Measurements from ENCODE around the gene PTK6.
"Not testable (repeated sequence)": the region's sequence is repeated elsewhere in the genome, so short reads cannot be mapped to it uniquely, and the experiment has no call there.

Gene PTK6

GRCh38 chr20:63561624-63562396, 24.6 kb upstream of the PTK6 start:
- Histone ChIP-seq H3K4me3 (ENCODE audit: low read depth, low read length) (no peak overlapping the region), H3K27me3 (ENCODE audit: control insufficient read depth, insufficient read depth, low read length) (no peaks in the 10 kb centered on the region), H3K36me3 (ENCODE audit: control insufficient read depth, insufficient read depth, low read length) (peaks cover 21% of the 10 kb centered on the region), H3K4me1 (ENCODE audit: control insufficient read depth, insufficient read depth, low read length) (peaks cover 6% of the 10 kb centered on the region; the same call in 1 of the 2 replicates), H3K9ac (ENCODE audit: low read length) (no peak overlapping the region), H3K27ac (ENCODE audit: low read depth, low read length) (no peak overlapping the region), H3K9me3 (ENCODE audit: control insufficient read depth, insufficient read depth, low read depth, low read length) (no peaks in the 10 kb centered on the region)

GRCh38 chr20:63560856-63561609, 23.9 kb upstream of the PTK6 start:
- Histone ChIP-seq H3K27ac (ENCODE audit: low read depth, low read length) (no peak overlapping the region), H3K36me3 (ENCODE audit: control insufficient read depth, insufficient read depth, low read length) (peaks cover 19% of the 10 kb centered on the region), H3K27me3 (ENCODE audit: control insufficient read depth, insufficient read depth, low read length) (no peaks in the 10 kb centered on the region), H3K4me1 (ENCODE audit: control insufficient read depth, insufficient read depth, low read length) (peaks cover 6% of the 10 kb centered on the region; the same call in 1 of the 2 replicates), H3K9me3 (ENCODE audit: control insufficient read depth, insufficient read depth, low read depth, low read length) (no peaks in the 10 kb centered on the region), H3K9ac (ENCODE audit: low read length) (no peak overlapping the region), H3K4me3 (ENCODE audit: low read depth, low read length) (no peak overlapping the region)

GRCh38 chr20:63560333-63560805, 23.2 kb upstream of the PTK6 start:
- no peaks in the 10 kb centered on the region for H3K9me3 ChIP-seq (ENCODE audit: control insufficient read depth, insufficient read depth, low read depth, low read length)
- H3K36me3 ChIP-seq (ENCODE audit: control insufficient read depth, insufficient read depth, low read length) = peaks cover 19% of the 10 kb centered on the region
- no peak overlapping the region for H3K4me3 ChIP-seq (ENCODE audit: low read depth, low read length)
- no peaks in the 10 kb centered on the region for H3K27me3 ChIP-seq (ENCODE audit: control insufficient read depth, insufficient read depth, low read length)
- no peak overlapping the region for H3K27ac ChIP-seq (ENCODE audit: low read depth, low read length)
- H3K9ac ChIP-seq (ENCODE audit: low read length) = no peak overlapping the region
- peaks cover 6% of the 10 kb centered on the region; the same call in 1 of the 2 replicates for H3K4me1 ChIP-seq (ENCODE audit: control insufficient read depth, insufficient read depth, low read length)

- not testable (repeated sequence) for H3K4me1 ChIP-seq (ENCODE audit: control insufficient read depth, insufficient read depth, low read length); H3K4me3 ChIP-seq (ENCODE audit: low read depth, low read length); H3K27ac ChIP-seq (ENCODE audit: low read depth, low read length); H3K27me3 ChIP-seq (ENCODE audit: control insufficient read depth, insufficient read depth, low read length); H3K9me3 ChIP-seq (ENCODE audit: control insufficient read depth, insufficient read depth, low read depth, low read length); H3K9ac ChIP-seq (ENCODE audit: low read length)
- H3K36me3 ChIP-seq (ENCODE audit: control insufficient read depth, insufficient read depth, low read length) = peaks cover 19% of the 10 kb centered on the region
Measured at GRCh38 chr20:63559485-63560332, 22.5 kb upstream of the PTK6 start.

GRCh38 chr20:63558804-63559484, 21.8 kb upstream of the PTK6 start:
- peaks cover 10% of the 10 kb centered on the region; the same call in 1 of the 2 replicates for H3K4me1 ChIP-seq (ENCODE audit: control insufficient read depth, insufficient read depth, low read length)
- no peaks in the 10 kb centered on the region for H3K27me3 ChIP-seq (ENCODE audit: control insufficient read depth, insufficient read depth, low read length)
- no peak overlapping the region for H3K4me3 ChIP-seq (ENCODE audit: low read depth, low read length)
- no peak overlapping the region for H3K9ac ChIP-seq (ENCODE audit: low read length)
- peaks cover 17% of the 10 kb centered on the region; the same call in 1 of the 2 replicates for H3K36me3 ChIP-seq (ENCODE audit: control insufficient read depth, insufficient read depth, low read length)
- H3K27ac ChIP-seq (ENCODE audit: low read depth, low read length) = no peak overlapping the region
- no peaks in the 10 kb centered on the region for H3K9me3 ChIP-seq (ENCODE audit: control insufficient read depth, insufficient read depth, low read depth, low read length)

GRCh38 chr20:63557481-63557891, 20.3 kb upstream of the PTK6 start:
- Histone ChIP-seq H3K4me3 (ENCODE audit: low read depth, low read length) (no peak overlapping the region), H3K9ac (ENCODE audit: low read length) (no peak overlapping the region), H3K4me1 (ENCODE audit: control insufficient read depth, insufficient read depth, low read length) (peaks cover 16% of the 10 kb centered on the region), H3K36me3 (ENCODE audit: control insufficient read depth, insufficient read depth, low read length) (peaks cover 10% of the 10 kb centered on the region; the same call in 1 of the 2 replicates), H3K27ac (ENCODE audit: low read depth, low read length) (no peak overlapping the region), H3K27me3 (ENCODE audit: control insufficient read depth, insufficient read depth, low read length) (no peaks in the 10 kb centered on the region), H3K9me3 (ENCODE audit: control insufficient read depth, insufficient read depth, low read depth, low read length) (no peaks in the 10 kb centered on the region)

GRCh38 chr20:63556873-63557478, 19.8 kb upstream of the PTK6 start:
- Histone ChIP-seq H3K4me1 (ENCODE audit: control insufficient read depth, insufficient read depth, low read length) (peaks cover 22% of the 10 kb centered on the region), H3K36me3 (ENCODE audit: control insufficient read depth, insufficient read depth, low read length) (peaks cover 10% of the 10 kb centered on the region; the same call in 1 of the 2 replicates), H3K27me3 (ENCODE audit: control insufficient read depth, insufficient read depth, low read length) (no peaks in the 10 kb centered on the region), H3K4me3 (ENCODE audit: low read depth, low read length) (no peak overlapping the region), H3K27ac (ENCODE audit: low read depth, low read length) (no peak overlapping the region), H3K9me3 (ENCODE audit: control insufficient read depth, insufficient read depth, low read depth, low read length) (no peaks in the 10 kb centered on the region), H3K9ac (ENCODE audit: low read length) (no peak overlapping the region)

- Histone ChIP-seq H3K9me3 (ENCODE audit: control insufficient read depth, insufficient read depth, low read depth, low read length) (no peaks in the 10 kb centered on the region), H3K36me3 (ENCODE audit: control insufficient read depth, insufficient read depth, low read length) (peaks cover 3% of the 10 kb centered on the region; the same call in 1 of the 2 replicates), H3K4me1 (ENCODE audit: control insufficient read depth, insufficient read depth, low read length) (peaks cover 27% of the 10 kb centered on the region), H3K4me3 (ENCODE audit: low read depth, low read length) (no peak overlapping the region), H3K27me3 (ENCODE audit: control insufficient read depth, insufficient read depth, low read length) (no peaks in the 10 kb centered on the region), H3K9ac (ENCODE audit: low read length) (no peak overlapping the region), H3K27ac (ENCODE audit: low read depth, low read length) (no peak overlapping the region)
Measured at GRCh38 chr20:63555661-63556381, 18.6 kb upstream of the PTK6 start.

GRCh38 chr20:63554361-63555278, 17.4 kb upstream of the PTK6 start:
- H3K4me3 ChIP-seq (ENCODE audit: low read depth, low read length) = peak overlapping the region; percentile 94
- no peak overlapping the region for H3K9ac ChIP-seq (ENCODE audit: low read length)
- no peaks in the 10 kb centered on the region for H3K36me3 ChIP-seq (ENCODE audit: control insufficient read depth, insufficient read depth, low read length)
- H3K27ac ChIP-seq (ENCODE audit: low read depth, low read length) = no peak overlapping the region
- no peaks in the 10 kb centered on the region for H3K9me3 ChIP-seq (ENCODE audit: control insufficient read depth, insufficient read depth, low read depth, low read length)
- peaks cover 27% of the 10 kb centered on the region for H3K4me1 ChIP-seq (ENCODE audit: control insufficient read depth, insufficient read depth, low read length)
- H3K27me3 ChIP-seq (ENCODE audit: control insufficient read depth, insufficient read depth, low read length) = no peaks in the 10 kb centered on the region
